HG03469 (cell line): Measurements from ENCODE around the gene LDHB.
"Not testable (repeated sequence)": the region's sequence is repeated elsewhere in the genome, so short reads cannot be mapped to it uniquely, and the experiment has no call there.

Experiments used
- ATAC-seq: cut with Tn5 transposase; IDR thresholded peaks from one replicate; pipeline ENCODE4 v1.9.1; 2021; ENCODE audit warnings: mild to moderate bottlenecking, moderate library complexity, moderate number of reproducible peaks; ENCODE audit not compliant: unreplicated experiment

The LDHB gene

GRCh38 chr12:21662122-21662792 lies 4.6 kb upstream of the LDHB start:
- ATAC-seq = no peak

- ATAC-seq = not testable (repeated sequence)
Observed at GRCh38 chr12:21661396-21662093, 3.9 kb upstream of the LDHB start.

- ATAC-seq = no peak
Observed at GRCh38 chr12:21659383-21659782, 1.7 kb upstream of the LDHB start.

GRCh38 chr12:21656905-21657325 lies 727 bp downstream of the LDHB start:
- no peak for ATAC-seq

GRCh38 chr12:21655591-21655990 lies 2.1 kb downstream of the LDHB start:
- ATAC-seq = no peak

GRCh38 chr12:21651821-21652220 lies 5.8 kb downstream of the LDHB start:
- no peak for ATAC-seq

GRCh38 chr12:21650997-21651396 lies 6.6 kb downstream of the LDHB start:
- no peak for ATAC-seq

GRCh38 chr12:21649034-21649433 lies 8.6 kb downstream of the LDHB start:
- ATAC-seq = no peak

- no peak for ATAC-seq
Observed at GRCh38 chr12:21648378-21648777, 9.3 kb downstream of the LDHB start.

- no peak for ATAC-seq
Observed at GRCh38 chr12:21647179-21647578, 10.5 kb downstream of the LDHB start.

- not testable (repeated sequence) for ATAC-seq
Observed at GRCh38 chr12:21645041-21645500, 12.6 kb downstream of the LDHB start.

- no peak for ATAC-seq
Observed at GRCh38 chr12:21644516-21644915, 13.1 kb downstream of the LDHB start.

GRCh38 chr12:21643758-21644157 lies 13.9 kb downstream of the LDHB start:
- no peak for ATAC-seq

GRCh38 chr12:21642707-21643389 lies 14.8 kb downstream of the LDHB start:
- no peak for ATAC-seq

GRCh38 chr12:21638054-21638891 lies 19.4 kb downstream of the LDHB start:
- no peak for ATAC-seq

- ATAC-seq = no peak
Observed at GRCh38 chr12:21634245-21634644, 23.4 kb downstream of the LDHB start.

GRCh38 chr12:21631367-21631766 lies 26.3 kb downstream of the LDHB start:
- no peak for ATAC-seq

GRCh38 chr12:21627924-21628323 lies 29.7 kb downstream of the LDHB start:
- no peak for ATAC-seq

- no peak for ATAC-seq
Observed at GRCh38 chr12:21618566-21618965, 39.1 kb downstream of the LDHB start.

- no peak for ATAC-seq
Observed at GRCh38 chr12:21617030-21617429, 40.6 kb downstream of the LDHB start.

GRCh38 chr12:21615431-21615830 lies 42.2 kb downstream of the LDHB start:
- no peak for ATAC-seq
